Effector memory CD4-positive, alpha-beta T cell (primary cell): ENCODE data around the gene CXCL11.
"Not testable (repeated sequence)": the region's sequence is repeated elsewhere in the genome, so short reads cannot be mapped to it uniquely, and the experiment has no call there.

Source experiments
- DNase-seq, 3 donors: peaks; one replicate each; pipeline ENCODE4 v3.0.0-alpha.2; 2020
- H3K27ac ChIP-seq: 2 replicates; pipeline ENCODE4 v1.7.0; 2013; ENCODE audit warnings: mild to moderate bottlenecking, low read length, moderate library complexity; ENCODE audit not compliant: insufficient read depth, poor library complexity, severe bottlenecking
- H3K27me3 ChIP-seq: replicated peaks from 2 replicates; pipeline ENCODE4 v1.7.0; 2013; ENCODE audit warnings: mild to moderate bottlenecking, low read length; ENCODE audit not compliant: insufficient read depth, control insufficient read depth, poor library complexity, severe bottlenecking
- H3K36me3 ChIP-seq: 2 replicates; pipeline ENCODE4 v1.7.0; 2013; ENCODE audit warnings: mild to moderate bottlenecking, low read length, moderate library complexity; ENCODE audit not compliant: control insufficient read depth, insufficient read depth
- H3K4me1 ChIP-seq: 2 replicates; pipeline ENCODE4 v1.7.0; 2013; ENCODE audit warnings: low read length, mild to moderate bottlenecking; ENCODE audit not compliant: control insufficient read depth, insufficient read depth, poor library complexity, severe bottlenecking
- H3K4me3 ChIP-seq: 2 replicates; pipeline ENCODE4 v1.7.0; 2013; ENCODE audit warnings: low read length, low read depth, mild to moderate bottlenecking; ENCODE audit not compliant: insufficient read depth, poor library complexity, severe bottlenecking
- H3K9me3 ChIP-seq: 2 replicates; pipeline ENCODE4 v1.7.0; 2013; ENCODE audit warnings: mild to moderate bottlenecking, low read length, moderate library complexity; ENCODE audit not compliant: control insufficient read depth

Gene CXCL11

DNA sequence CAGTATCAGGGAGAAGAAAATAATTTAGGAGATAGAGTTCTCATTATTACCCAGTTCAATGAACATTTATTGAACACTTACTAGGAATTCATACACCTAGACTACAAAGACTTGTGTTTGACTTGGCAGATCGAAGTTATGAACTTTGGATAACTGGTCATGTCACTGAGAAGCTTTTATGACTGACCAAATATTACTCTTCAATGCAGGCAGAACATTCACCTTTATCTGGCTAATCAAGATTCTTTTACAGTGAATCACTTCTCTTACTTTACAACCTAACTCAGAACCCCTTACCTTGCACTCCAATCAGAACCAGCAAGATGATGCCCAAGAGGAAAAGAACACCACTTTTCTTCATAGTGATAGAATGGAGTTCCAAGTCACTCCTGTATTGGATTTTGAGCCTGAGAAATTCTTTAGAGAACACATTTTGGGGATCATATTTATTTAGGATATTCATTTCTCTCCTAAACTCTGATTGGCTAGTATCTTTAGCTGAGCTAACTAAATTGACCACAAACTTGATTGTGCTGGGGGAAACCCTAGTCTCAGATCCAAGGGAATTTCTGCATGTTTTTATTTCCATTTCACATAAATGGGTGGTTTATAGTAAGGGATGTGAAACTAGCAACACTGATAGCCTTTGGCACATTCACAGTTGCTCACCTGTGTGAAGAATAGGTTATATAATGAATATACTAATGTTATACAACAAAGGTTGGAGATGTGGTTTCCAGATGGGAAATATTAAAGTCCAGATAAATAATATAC is 28.6 kb downstream of the CXCL11 start, which contains the start of gene CXCL9:
Gene CXCL9, minus strand, starts transcription at position 421 of the 774 bp plus-strand sequence. Its CDS starts 60 bp downstream, at position 361.
- Histone ChIP-seq H3K27me3 (no peaks in the 10 kb centered on the region), H3K27ac (no peak within 1 kb of the TSS)
- no peak for DNase-seq

DNA sequence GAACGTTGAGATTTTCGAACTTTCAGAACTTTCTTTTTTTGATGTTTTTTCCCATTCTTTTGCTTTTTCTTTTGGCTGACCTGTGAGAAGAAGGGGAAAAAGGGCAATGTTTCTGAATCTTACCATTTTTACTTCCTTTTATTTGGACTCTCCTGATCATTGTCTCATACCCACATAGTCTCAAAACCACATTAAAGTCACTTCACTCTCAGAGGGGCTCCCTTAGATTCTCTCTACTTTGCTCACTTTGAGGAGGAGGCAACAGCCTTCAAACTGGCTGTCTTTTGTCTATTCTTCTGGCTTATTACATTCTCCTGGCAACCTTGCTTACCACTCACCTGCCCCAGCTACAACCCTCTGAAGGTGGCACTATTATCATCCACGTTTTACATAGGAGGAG is 32.2 kb downstream of the CXCL11 start:
- no peaks in the 10 kb centered on the region for H3K9me3 ChIP-seq
- no peaks in the 10 kb centered on the region for H3K4me1 ChIP-seq
- no peak for DNase-seq
- no peak overlapping the region for H3K27ac ChIP-seq
- no peaks in the 10 kb centered on the region for H3K36me3 ChIP-seq
- H3K27me3 ChIP-seq = no peaks in the 10 kb centered on the region
- H3K4me3 ChIP-seq = no peak overlapping the region

More for the DNA sequence above, 28.6 kb downstream of the CXCL11 start, which contains the start of gene CXCL9:
- Histone ChIP-seq H3K4me3 (no peak within 1 kb of the TSS), H3K36me3 (no peaks in the 10 kb centered on the region), H3K4me1 (no peaks in the 10 kb centered on the region), H3K9me3 (no peaks in the 10 kb centered on the region)

- Histone ChIP-seq H3K27ac (no peak overlapping the region), H3K4me3 (no peak overlapping the region), H3K36me3 (no peaks in the 10 kb centered on the region), H3K4me1 (no peaks in the 10 kb centered on the region), H3K27me3 (no peaks in the 10 kb centered on the region), H3K9me3 (no peaks in the 10 kb centered on the region)
- DNase-seq = no peak
Measured at GRCh38 chr4:76003035-76003434, 32.8 kb downstream of the CXCL11 start.

DNA sequence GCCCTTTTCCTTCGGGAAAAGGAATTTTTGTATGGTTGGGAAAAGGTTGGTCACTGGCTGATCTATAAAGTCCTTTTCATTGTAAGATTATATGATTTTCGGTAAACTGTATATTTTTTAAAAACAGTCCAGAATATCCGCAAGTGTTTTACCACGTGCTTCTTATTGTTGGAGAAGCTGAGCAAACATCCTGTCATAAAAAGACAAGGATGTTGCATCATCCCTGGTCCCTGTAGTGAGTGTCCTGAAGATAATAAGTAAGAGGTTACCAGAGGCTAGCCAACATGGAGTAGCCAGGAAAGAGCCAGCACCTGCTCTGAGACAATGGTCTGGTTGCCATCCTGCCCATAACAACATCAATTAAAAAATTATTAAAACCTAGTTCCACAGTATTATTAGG is 33.7 kb downstream of the CXCL11 start:
- H3K9me3 ChIP-seq = no peaks in the 10 kb centered on the region
- H3K4me3 ChIP-seq = no peak overlapping the region
- no peak for DNase-seq
- H3K36me3 ChIP-seq = no peaks in the 10 kb centered on the region
- no peaks in the 10 kb centered on the region for H3K4me1 ChIP-seq
- no peak overlapping the region for H3K27ac ChIP-seq
- no peaks in the 10 kb centered on the region for H3K27me3 ChIP-seq

DNA sequence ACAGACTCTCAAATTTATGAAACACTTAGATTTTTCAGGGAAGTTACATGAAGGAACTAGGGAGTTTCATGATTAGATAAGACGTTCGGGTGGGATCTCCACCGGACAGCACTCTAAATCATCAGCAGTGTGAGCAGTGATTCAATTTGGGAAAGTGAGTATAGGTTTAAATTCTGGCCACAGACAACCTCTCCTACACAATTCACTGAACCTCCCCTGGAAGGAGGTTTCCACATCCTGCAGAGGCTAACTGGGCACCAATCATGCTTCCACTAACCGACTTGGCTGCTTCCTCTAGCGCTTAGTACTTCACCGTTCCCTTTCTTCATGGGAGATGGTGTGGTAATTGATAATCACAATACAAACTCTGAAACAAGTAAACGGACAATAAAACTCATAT is 34.2 kb downstream of the CXCL11 start:
- DNase-seq = no peak

GRCh38 chr4:76000279-76000678 is 35.6 kb downstream of the CXCL11 start:
- Histone ChIP-seq H3K4me1 (no peaks in the 10 kb centered on the region), H3K27me3 (no peaks in the 10 kb centered on the region), H3K36me3 (no peaks in the 10 kb centered on the region), H3K4me3 (no peak overlapping the region), H3K9me3 (no peaks in the 10 kb centered on the region), H3K27ac (no peak overlapping the region)
- no peak for DNase-seq

More for the DNA sequence above, 34.2 kb downstream of the CXCL11 start:
- no peaks in the 10 kb centered on the region for H3K4me1 ChIP-seq
- no peaks in the 10 kb centered on the region for H3K9me3 ChIP-seq
- no peak overlapping the region for H3K27ac ChIP-seq
- no peaks in the 10 kb centered on the region for H3K27me3 ChIP-seq
- H3K36me3 ChIP-seq = no peaks in the 10 kb centered on the region
- no peak overlapping the region for H3K4me3 ChIP-seq

DNA sequence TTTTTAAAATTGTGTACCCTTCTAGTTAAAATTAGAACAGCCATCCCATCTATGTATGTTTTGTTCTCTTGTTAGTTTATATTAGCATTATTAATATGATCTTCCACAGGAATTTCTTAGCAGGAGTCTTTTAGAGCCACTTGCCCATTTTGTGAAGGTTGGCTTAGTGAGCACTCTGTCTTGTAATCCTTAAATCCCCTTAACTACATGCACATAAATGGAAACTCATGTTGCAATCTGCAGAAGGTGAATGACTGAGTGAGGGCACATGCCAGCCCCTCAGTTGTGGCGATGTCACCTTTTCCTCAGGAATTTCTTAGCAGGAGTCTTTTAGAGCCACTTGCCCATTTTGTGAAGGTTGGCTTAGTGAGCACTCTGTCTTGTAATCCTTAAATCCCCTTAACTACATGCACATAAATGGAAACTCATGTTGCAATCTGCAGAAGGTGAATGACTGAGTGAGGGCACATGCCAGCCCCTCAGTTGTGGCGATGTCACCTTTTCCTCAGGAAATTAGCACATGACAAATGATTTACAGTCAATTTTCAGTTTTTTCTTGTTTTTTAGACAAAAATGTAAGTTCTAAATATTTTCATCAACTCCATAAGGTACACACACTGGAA is 37.2 kb downstream of the CXCL11 start:
- not testable (repeated sequence) for H3K4me1 ChIP-seq, H3K4me3 ChIP-seq, H3K9me3 ChIP-seq, H3K27ac ChIP-seq, H3K36me3 ChIP-seq, DNase-seq, H3K27me3 ChIP-seq

GRCh38 chr4:75997946-75998345 is 37.9 kb downstream of the CXCL11 start:
- DNase-seq = no peak
- Histone ChIP-seq H3K27me3 (no peaks in the 10 kb centered on the region), H3K9me3 (no peaks in the 10 kb centered on the region)

DNA sequence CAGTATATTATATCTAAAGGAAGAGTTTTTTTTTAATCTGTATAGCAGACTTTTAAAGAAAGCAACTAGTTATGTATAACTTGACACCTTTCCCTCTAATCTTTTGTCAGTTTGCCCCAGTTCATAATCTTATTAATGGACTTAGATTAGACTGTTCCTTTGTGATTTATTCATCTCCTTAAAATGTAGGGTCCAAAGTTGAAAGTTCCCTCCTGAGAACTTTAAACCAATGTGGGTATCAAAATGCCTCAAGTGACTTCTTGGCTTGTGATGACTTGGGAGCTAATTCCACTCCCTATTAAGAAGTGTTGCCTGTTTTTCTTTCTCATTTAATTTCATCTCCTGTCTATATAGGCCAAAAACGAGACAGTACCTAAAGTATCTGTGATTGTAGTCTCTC is 38.8 kb downstream of the CXCL11 start:
- no peaks in the 10 kb centered on the region for H3K27me3 ChIP-seq
- DNase-seq = no peak

More at GRCh38 chr4:75997946-75998345, 37.9 kb downstream of the CXCL11 start:
- Histone ChIP-seq H3K36me3 (no peaks in the 10 kb centered on the region), H3K27ac (no peak overlapping the region), H3K4me3 (no peak overlapping the region), H3K4me1 (no peaks in the 10 kb centered on the region)

DNA sequence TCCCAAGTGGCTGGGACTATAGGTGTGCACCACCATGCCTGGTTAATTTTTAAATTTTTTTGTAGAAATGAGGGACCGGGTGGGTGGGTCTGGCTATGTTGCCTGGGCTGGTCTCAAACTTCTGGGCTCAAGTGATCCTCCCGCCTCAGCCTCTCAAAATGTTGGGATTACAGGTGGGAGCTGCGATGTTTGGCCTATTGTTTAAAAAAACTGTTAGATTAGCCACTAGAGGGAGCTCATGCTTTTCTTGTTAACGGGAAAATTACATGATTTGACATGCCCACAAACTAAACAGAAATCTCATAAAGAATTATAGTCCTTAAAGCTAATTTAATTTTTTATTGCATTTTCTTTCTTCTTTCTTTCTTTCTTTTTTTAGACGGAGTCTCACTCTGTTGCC is 40.1 kb downstream of the CXCL11 start:
- Histone ChIP-seq H3K27ac (no peak overlapping the region), H3K9me3 (no peaks in the 10 kb centered on the region), H3K27me3 (no peaks in the 10 kb centered on the region), H3K36me3 (no peaks in the 10 kb centered on the region), H3K4me3 (no peak overlapping the region), H3K4me1 (no peaks in the 10 kb centered on the region)
- no peak for DNase-seq

More for the DNA sequence above, 38.8 kb downstream of the CXCL11 start:
- Histone ChIP-seq H3K4me3 (no peak overlapping the region), H3K9me3 (no peaks in the 10 kb centered on the region), H3K27ac (no peak overlapping the region), H3K36me3 (no peaks in the 10 kb centered on the region), H3K4me1 (no peaks in the 10 kb centered on the region)
